Effector memory CD8-positive, alpha-beta T cell (primary cell): ENCODE data around the gene RPTOR.
"Not testable (repeated sequence)": the region's sequence is repeated elsewhere in the genome, so short reads cannot be mapped to it uniquely, and the experiment has no call there.

Experiments
- ATAC-seq: fragments of 150-1000 bp; cut with Tn5 transposase; replicated peaks from 2 replicates; pipeline ENCODE4 v1.10.0; 2021; ENCODE audit warnings: mild to moderate bottlenecking, moderate library complexity
- DNase-seq, 3 experiments: peaks; one replicate each; pipeline ENCODE4 v3.0.0; 2021
- H3K27ac Mint-ChIP-seq, 2 donors: one replicate each; pipeline ENCODE4 v1.8.0; 2022; ENCODE audit warnings: mild to moderate bottlenecking in 2 of 2, mixed read lengths in 2 of 2, moderate library complexity in 2 of 2
- H3K27me3 Mint-ChIP-seq, 2 donors: one replicate each; pipeline ENCODE4 v1.8.0; 2022; ENCODE audit warnings: mixed read lengths in 2 of 2
- H3K36me3 Mint-ChIP-seq: one replicate; pipeline ENCODE4 v1.8.0; 2022; ENCODE audit warnings: mild to moderate bottlenecking, moderate library complexity, mixed read lengths; ENCODE audit not compliant: insufficient read depth
- H3K4me1 Mint-ChIP-seq, 2 donors: one replicate each; pipeline ENCODE4 v1.8.0; 2022; ENCODE audit warnings: low read depth in 2 of 2, mixed read lengths in 2 of 2
- H3K4me3 Mint-ChIP-seq, 2 donors: one replicate each; pipeline ENCODE4 v1.8.0; 2022; ENCODE audit warnings: mild to moderate bottlenecking in 2 of 2, mixed read lengths in 2 of 2, moderate library complexity in 2 of 2
- H3K9me3 Mint-ChIP-seq, 2 donors: one replicate each; pipeline ENCODE4 v1.8.0; 2022; ENCODE audit warnings: mixed read lengths in 2 of 2

Gene RPTOR

GRCh38 chr17:80873307-80873951, 328.8 kb downstream of the RPTOR start:
- ATAC-seq (no peak), DNase-seq (no peak)
- H3K4me1 Mint-ChIP-seq = peaks cover 43 to 46% of the 10 kb centered on the region in 2 donors
- no peaks in the 10 kb centered on the region for H3K27me3 Mint-ChIP-seq
- peak overlapping the region; percentile 56 to 70 for H3K27ac Mint-ChIP-seq
- H3K36me3 Mint-ChIP-seq = peaks cover 25% of the 10 kb centered on the region
- no peak overlapping the region for H3K4me3 Mint-ChIP-seq
- H3K9me3 Mint-ChIP-seq = no peaks in the 10 kb centered on the region

- DNase-seq = no peak
- Mint-ChIP-seq H3K4me3 (peak overlapping the region in 1 of 2 donors; percentile 47), H3K27me3 (no peaks in the 10 kb centered on the region), H3K27ac (peak overlapping the region in 1 of 2 donors; percentile 55), H3K36me3 (peaks cover 26% of the 10 kb centered on the region), H3K9me3 (no peaks in the 10 kb centered on the region), H3K4me1 (peaks cover 42 to 46% of the 10 kb centered on the region in 2 donors)
- ATAC-seq = no peak
These were observed 330.3 kb downstream of the RPTOR start for GRCh38 chr17:80874866-80875445.

GRCh38 chr17:80875480-80875995, 330.9 kb downstream of the RPTOR start:
- H3K9me3 Mint-ChIP-seq, H3K27me3 Mint-ChIP-seq, H3K4me3 Mint-ChIP-seq, DNase-seq, ATAC-seq: not testable (repeated sequence)
- H3K4me1 Mint-ChIP-seq = peaks cover 38 to 40% of the 10 kb centered on the region in 2 donors
- H3K36me3 Mint-ChIP-seq = peaks cover 32% of the 10 kb centered on the region
- peak overlapping the region in 1 of 2 donors; percentile 55 for H3K27ac Mint-ChIP-seq

GRCh38 chr17:80876456-80876949, 331.9 kb downstream of the RPTOR start:
- not testable (repeated sequence) for ATAC-seq, H3K27me3 Mint-ChIP-seq, DNase-seq, H3K9me3 Mint-ChIP-seq
- H3K27ac Mint-ChIP-seq = peak overlapping the region; percentile 93 to 95
- peaks cover 29 to 31% of the 10 kb centered on the region in 2 donors for H3K4me1 Mint-ChIP-seq
- H3K36me3 Mint-ChIP-seq = peaks cover 39% of the 10 kb centered on the region
- peak overlapping the region; percentile 83 to 84 for H3K4me3 Mint-ChIP-seq

GRCh38 chr17:80876950-80877728, 332.5 kb downstream of the RPTOR start:
- Mint-ChIP-seq H3K9me3 (no peaks in the 10 kb centered on the region), H3K4me3 (peak overlapping the region; percentile 83 to 84), H3K4me1 (peaks cover 23 to 26% of the 10 kb centered on the region in 2 donors), H3K27me3 (no peaks in the 10 kb centered on the region), H3K36me3 (peaks cover 44% of the 10 kb centered on the region), H3K27ac (peak overlapping the region; percentile 93 to 95)
- ATAC-seq = peak; percentile 80
- DNase-seq = peak; percentile 18 to 34 (median 24)

- ATAC-seq = no peak
- Mint-ChIP-seq H3K27me3 (no peaks in the 10 kb centered on the region), H3K4me3 (peak overlapping the region; percentile 83 to 84)
These were observed 333.2 kb downstream of the RPTOR start for GRCh38 chr17:80877729-80878303.

GRCh38 chr17:80878876-80879722, 334.5 kb downstream of the RPTOR start:
- Mint-ChIP-seq H3K27me3 (no peaks in the 10 kb centered on the region), H3K4me1 (peaks cover 15 to 16% of the 10 kb centered on the region in 2 donors), H3K36me3 (peaks cover 53% of the 10 kb centered on the region), H3K27ac (peak overlapping the region; percentile 74 to 93), H3K9me3 (no peaks in the 10 kb centered on the region), H3K4me3 (no peak overlapping the region)
- ATAC-seq (no peak), DNase-seq (no peak)

More at GRCh38 chr17:80877729-80878303, 333.2 kb downstream of the RPTOR start:
- Mint-ChIP-seq H3K36me3 (peaks cover 50% of the 10 kb centered on the region), H3K9me3 (no peaks in the 10 kb centered on the region), H3K27ac (peak overlapping the region; percentile 93 to 95), H3K4me1 (peaks cover 23 to 26% of the 10 kb centered on the region in 2 donors)
- no peak for DNase-seq

- H3K27me3 Mint-ChIP-seq = no peaks in the 10 kb centered on the region
- no peak overlapping the region for H3K4me3 Mint-ChIP-seq
- H3K9me3 Mint-ChIP-seq = no peaks in the 10 kb centered on the region
- peaks cover 15 to 16% of the 10 kb centered on the region in 2 donors for H3K4me1 Mint-ChIP-seq
- no peak overlapping the region for H3K27ac Mint-ChIP-seq
- DNase-seq (no peak), ATAC-seq (no peak)
- H3K36me3 Mint-ChIP-seq = peaks cover 54% of the 10 kb centered on the region
These were observed 335.3 kb downstream of the RPTOR start for GRCh38 chr17:80879723-80880647.

GRCh38 chr17:80880648-80880985, 336.0 kb downstream of the RPTOR start:
- Mint-ChIP-seq H3K9me3 (no peaks in the 10 kb centered on the region), H3K4me1 (peaks cover 15 to 16% of the 10 kb centered on the region in 2 donors), H3K4me3 (no peak overlapping the region), H3K27me3 (no peaks in the 10 kb centered on the region), H3K27ac (no peak overlapping the region), H3K36me3 (peaks cover 56% of the 10 kb centered on the region)
- ATAC-seq = no peak
- DNase-seq = no peak

GRCh38 chr17:80881306-80881705, 336.7 kb downstream of the RPTOR start:
- DNase-seq = no peak
- Mint-ChIP-seq H3K27ac (no peak overlapping the region), H3K4me3 (no peak overlapping the region), H3K27me3 (no peaks in the 10 kb centered on the region), H3K36me3 (peaks cover 63% of the 10 kb centered on the region), H3K4me1 (peaks cover 15 to 16% of the 10 kb centered on the region in 2 donors), H3K9me3 (no peaks in the 10 kb centered on the region)
- no peak for ATAC-seq

- H3K4me3 Mint-ChIP-seq = no peak overlapping the region
- no peak overlapping the region for H3K27ac Mint-ChIP-seq
- DNase-seq (no peak), ATAC-seq (no peak)
- no peaks in the 10 kb centered on the region for H3K9me3 Mint-ChIP-seq
- peaks cover 9 to 12% of the 10 kb centered on the region in 2 donors for H3K4me1 Mint-ChIP-seq
- no peaks in the 10 kb centered on the region for H3K27me3 Mint-ChIP-seq
- H3K36me3 Mint-ChIP-seq = peaks cover 59% of the 10 kb centered on the region
These were observed 337.7 kb downstream of the RPTOR start for GRCh38 chr17:80882323-80882722.
